ENCODE results near the gene LRRC4.

GRCh38 chr7:127979113-127979727 lies 52.0 kb downstream of the LRRC4 start:
- TF ChIP-seq, protein P1, sequence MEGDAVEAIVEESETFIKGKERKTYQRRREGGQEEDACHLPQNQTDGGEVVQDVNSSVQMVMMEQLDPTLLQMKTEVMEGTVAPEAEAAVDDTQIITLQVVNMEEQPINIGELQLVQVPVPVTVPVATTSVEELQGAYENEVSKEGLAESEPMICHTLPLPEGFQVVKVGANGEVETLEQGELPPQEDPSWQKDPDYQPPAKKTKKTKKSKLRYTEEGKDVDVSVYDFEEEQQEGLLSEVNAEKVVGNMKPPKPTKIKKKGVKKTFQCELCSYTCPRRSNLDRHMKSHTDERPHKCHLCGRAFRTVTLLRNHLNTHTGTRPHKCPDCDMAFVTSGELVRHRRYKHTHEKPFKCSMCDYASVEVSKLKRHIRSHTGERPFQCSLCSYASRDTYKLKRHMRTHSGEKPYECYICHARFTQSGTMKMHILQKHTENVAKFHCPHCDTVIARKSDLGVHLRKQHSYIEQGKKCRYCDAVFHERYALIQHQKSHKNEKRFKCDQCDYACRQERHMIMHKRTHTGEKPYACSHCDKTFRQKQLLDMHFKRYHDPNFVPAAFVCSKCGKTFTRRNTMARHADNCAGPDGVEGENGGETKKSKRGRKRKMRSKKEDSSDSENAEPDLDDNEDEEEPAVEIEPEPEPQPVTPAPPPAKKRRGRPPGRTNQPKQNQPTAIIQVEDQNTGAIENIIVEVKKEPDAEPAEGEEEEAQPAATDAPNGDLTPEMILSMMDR (IDR thresholded peaks at IDR 0.05), result no peak
- TF ChIP-seq POLR2AphosphoS5 (IDR thresholded peaks at IDR 0.05) (peak in 1 of 3 donors; percentile 10), POLR2A (IDR thresholded peaks at IDR 0.05) (no peak), EP300 (IDR thresholded peaks at IDR 0.05) (no peak)

Measured in stomach (tissue), 4 donors.